Keratinocyte (primary cell): ENCODE data around the gene PFAS. TPM values are rescaled to one million over a fixed set of nuclear protein-coding genes. Genes with fewer than 3 reads are reported as not detected.

Experiments used
- DNase-seq: peaks from one replicate; pipeline ENCODE4 v3.0.0-alpha.2; 2011; ENCODE audit warnings: low read depth, missing footprints, low spot score
- FAIRE-seq: peaks from 2 replicates; lab custom pipeline; 2011; peaks lifted over from hg19 to GRCh38; lab: Jason Lieb, UNC
- H2AFZ ChIP-seq: 2 replicates; pipeline ENCODE4 v1.6.0; 2012; ENCODE audit warnings: low read length, control low read depth, inconsistent platforms; ENCODE audit not compliant: control insufficient read depth
- H3K27ac ChIP-seq: 2 replicates; pipeline ENCODE4 v1.5.1; 2011; ENCODE audit warnings: low read length; ENCODE audit not compliant: control insufficient read depth, insufficient read depth
- H3K27me3 ChIP-seq: 3 replicates; pipeline ENCODE4 v1.6.0; 2011; ENCODE audit warnings: low read length; ENCODE audit not compliant: control insufficient read depth, insufficient read depth; ENCODE audit errors: extremely low read depth
- H3K36me3 ChIP-seq, 2 experiments: 2 replicates in 1 of 2; 3 replicates in 1 of 2; pipeline ENCODE4 v1.5.1; 2011; ENCODE audit warnings: low read length in 2 of 2, mild to moderate bottlenecking in 1 of 2; ENCODE audit not compliant: control insufficient read depth in 2 of 2, insufficient read depth in 2 of 2; ENCODE audit errors: extremely low read depth in 1 of 2
- H3K4me1 ChIP-seq: 3 replicates; pipeline ENCODE4 v1.5.1; 2011; ENCODE audit warnings: low read length; ENCODE audit not compliant: control insufficient read depth, insufficient read depth; ENCODE audit errors: extremely low read depth
- H3K4me2 ChIP-seq: 3 replicates; pipeline ENCODE4 v1.6.0; 2011; ENCODE audit warnings: low read depth, low read length; ENCODE audit not compliant: control insufficient read depth, insufficient read depth; ENCODE audit errors: extremely low read depth
- H3K4me3 ChIP-seq, 3 experiments: fragments of 200-600 bp in 1 of 3; sonication (generic) in 1 of 3; 2 replicates in 2 of 3; 3 replicates in 1 of 3; pipeline ENCODE4 v1.5.1; 2011 to 2016; ENCODE audit warnings: low read length in 3 of 3, mild to moderate bottlenecking in 3 of 3, control low read depth in 2 of 3, inconsistent platforms in 1 of 3, low read depth in 1 of 3, mixed read lengths in 1 of 3, mixed run types in 1 of 3, moderate library complexity in 1 of 3; ENCODE audit not compliant: control insufficient read depth in 2 of 3, insufficient read depth in 2 of 3; ENCODE audit errors: extremely low read depth in 1 of 3
- H3K79me2 ChIP-seq: 2 replicates; pipeline ENCODE4 v1.6.0; 2012; ENCODE audit warnings: low read length; ENCODE audit not compliant: control insufficient read depth, insufficient read depth
- H3K9ac ChIP-seq: 3 replicates; pipeline ENCODE4 v1.6.0; 2011; ENCODE audit warnings: low read length; ENCODE audit not compliant: control insufficient read depth, insufficient read depth; ENCODE audit errors: extremely low read depth
- H3K9me1 ChIP-seq: 3 replicates; pipeline ENCODE4 v1.6.0; 2011; ENCODE audit warnings: low read length; ENCODE audit not compliant: control insufficient read depth, insufficient read depth; ENCODE audit errors: extremely low read depth
- H3K9me3 ChIP-seq: 2 replicates; pipeline ENCODE4 v1.5.1; 2012; ENCODE audit warnings: low read depth, low read length; ENCODE audit not compliant: control insufficient read depth
- H4K20me1 ChIP-seq: 3 replicates; pipeline ENCODE4 v1.6.0; 2011; ENCODE audit warnings: low read length; ENCODE audit not compliant: control insufficient read depth, insufficient read depth; ENCODE audit errors: extremely low read depth
- EZH2 ChIP-seq: IDR thresholded peaks from one replicate; pipeline ENCODE4 v1.6.1; 2012; ENCODE audit warnings: inconsistent platforms, mild to moderate bottlenecking, low read length, moderate library complexity
- dilution Hi-C: fragments of 300-500 bp; cut with MboI; formaldehyde crosslinking; loops from one replicate; pipeline ENCODE4 v1.7.0; 2020; ENCODE audit warnings: low sequenced_read_pairs; ENCODE audit not compliant: extremely low pct_ligation_motif_present
- polyA plus RNA-seq, 5 experiments: library from polyadenylated mRNA; depleted of rRNA in 3 of 5; stranded (reverse) in 3 of 5; stranded (forward) in 1 of 5; unstranded in 1 of 5; fragments of >200 nt; gene quantifications; 1 replicate in 1 of 5; 2 replicates in 3 of 5; 3 replicates in 1 of 5; pipeline versions ENCODE4 v1.2.1 to v1.2.3, GENCODE V29; 2011 to 2012; ENCODE audit warnings: missing spikeins in 2 of 5, low read depth in 1 of 5, low replicate concordance in 1 of 5
- TF ChIP-seq, protein P1 (sequence below), 3 experiments: IDR thresholded peaks in 1 of 3; conservative IDR thresholded peaks in 1 of 3; optimal IDR thresholded peaks in 1 of 3; 2 replicates in 2 of 3; 3 replicates in 1 of 3; pipeline versions ENCODE3 to v1.5.1; 2011; ENCODE audit warnings: low read length in 3 of 3, mild to moderate bottlenecking in 3 of 3, moderate library complexity in 2 of 3, control low read depth in 1 of 3, inconsistent platforms in 1 of 3; ENCODE audit not compliant: insufficient read depth in 2 of 3; ENCODE audit errors: extremely low read depth in 1 of 3

Gene PFAS
- polyA plus RNA-seq, 1 donor (not counting 4 experiments of a cell fraction or from before 2014, with no cell fraction given), result 14.1 TPM

DNA sequence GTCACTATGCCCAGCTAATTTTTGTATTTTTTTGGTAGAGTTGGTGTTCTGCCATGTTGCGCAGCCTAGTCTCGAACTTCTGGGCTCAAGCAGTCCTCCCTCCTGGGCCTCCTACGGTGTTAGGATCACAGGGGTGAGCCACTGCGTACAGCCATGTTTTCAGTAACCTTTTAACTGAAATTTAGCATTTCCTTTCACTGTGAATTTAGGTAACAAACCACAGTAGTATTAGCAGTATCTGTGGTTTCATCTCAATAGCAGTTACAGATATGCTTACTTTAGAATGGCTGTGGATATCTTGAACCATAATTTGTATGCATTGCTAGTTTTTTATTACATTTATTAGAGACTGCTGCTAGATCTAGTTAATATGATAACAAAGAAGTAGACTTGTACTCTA lies 35.0 kb downstream of the PFAS start:
- FAIRE-seq (no peak), DNase-seq (no peak)
- Histone ChIP-seq H4K20me1 (no peaks in the 10 kb centered on the region), H3K4me3 (no peak overlapping the region), H3K9me3 (no peaks in the 10 kb centered on the region), H3K79me2 (no peaks in the 10 kb centered on the region), H3K9ac (no peak overlapping the region), H3K36me3 (no peaks in the 10 kb centered on the region), H3K4me2 (no peak overlapping the region), H3K27ac (no peak overlapping the region), H3K4me1 (peaks cover 9% of the 10 kb centered on the region), H3K9me1 (no peaks in the 10 kb centered on the region), H2AFZ (no peak overlapping the region), H3K27me3 (no peaks in the 10 kb centered on the region)
- no peak for TF ChIP-seq EZH2
- TF ChIP-seq, protein P1, sequence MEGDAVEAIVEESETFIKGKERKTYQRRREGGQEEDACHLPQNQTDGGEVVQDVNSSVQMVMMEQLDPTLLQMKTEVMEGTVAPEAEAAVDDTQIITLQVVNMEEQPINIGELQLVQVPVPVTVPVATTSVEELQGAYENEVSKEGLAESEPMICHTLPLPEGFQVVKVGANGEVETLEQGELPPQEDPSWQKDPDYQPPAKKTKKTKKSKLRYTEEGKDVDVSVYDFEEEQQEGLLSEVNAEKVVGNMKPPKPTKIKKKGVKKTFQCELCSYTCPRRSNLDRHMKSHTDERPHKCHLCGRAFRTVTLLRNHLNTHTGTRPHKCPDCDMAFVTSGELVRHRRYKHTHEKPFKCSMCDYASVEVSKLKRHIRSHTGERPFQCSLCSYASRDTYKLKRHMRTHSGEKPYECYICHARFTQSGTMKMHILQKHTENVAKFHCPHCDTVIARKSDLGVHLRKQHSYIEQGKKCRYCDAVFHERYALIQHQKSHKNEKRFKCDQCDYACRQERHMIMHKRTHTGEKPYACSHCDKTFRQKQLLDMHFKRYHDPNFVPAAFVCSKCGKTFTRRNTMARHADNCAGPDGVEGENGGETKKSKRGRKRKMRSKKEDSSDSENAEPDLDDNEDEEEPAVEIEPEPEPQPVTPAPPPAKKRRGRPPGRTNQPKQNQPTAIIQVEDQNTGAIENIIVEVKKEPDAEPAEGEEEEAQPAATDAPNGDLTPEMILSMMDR (optimal IDR thresholded peaks at IDR 0.05 in 1 of 3, IDR thresholded peaks at IDR 0.05 in 1 of 3, conservative IDR thresholded peaks at IDR 0.05 in 1 of 3; ENCODE audit: extremely low read depth in 1 of 3, insufficient read depth in 2 of 3, low read length in 3 of 3), result no peak
- dilution Hi-C loops, result no loop called here

GRCh38 chr17:8285270-8286181 lies 36.4 kb downstream of the PFAS start:
- Histone ChIP-seq H3K79me2 (no peaks in the 10 kb centered on the region), H3K4me3 (no peak overlapping the region), H3K9me3 (no peaks in the 10 kb centered on the region), H3K27me3 (no peaks in the 10 kb centered on the region), H3K9me1 (no peaks in the 10 kb centered on the region), H4K20me1 (no peaks in the 10 kb centered on the region), H3K27ac (no peak overlapping the region), H3K4me1 (peaks cover 16% of the 10 kb centered on the region), H3K36me3 (no peaks in the 10 kb centered on the region), H3K9ac (no peak overlapping the region), H3K4me2 (no peak overlapping the region), H2AFZ (no peak overlapping the region)
- DNase-seq (no peak), FAIRE-seq (no peak)
- dilution Hi-C loops, result no loop called here
- TF ChIP-seq, protein P1 (optimal IDR thresholded peaks at IDR 0.05 in 1 of 3, IDR thresholded peaks at IDR 0.05 in 1 of 3, conservative IDR thresholded peaks at IDR 0.05 in 1 of 3; ENCODE audit: extremely low read depth in 1 of 3, insufficient read depth in 2 of 3, low read length in 3 of 3), result no peak
- TF ChIP-seq EZH2, result no peak
